Measurements from ENCODE around the gene LRRTM2.

GRCh38 chr5:138837160-138837559 lies 38.0 kb downstream of the LRRTM2 start:
- TF ChIP-seq, protein P1, sequence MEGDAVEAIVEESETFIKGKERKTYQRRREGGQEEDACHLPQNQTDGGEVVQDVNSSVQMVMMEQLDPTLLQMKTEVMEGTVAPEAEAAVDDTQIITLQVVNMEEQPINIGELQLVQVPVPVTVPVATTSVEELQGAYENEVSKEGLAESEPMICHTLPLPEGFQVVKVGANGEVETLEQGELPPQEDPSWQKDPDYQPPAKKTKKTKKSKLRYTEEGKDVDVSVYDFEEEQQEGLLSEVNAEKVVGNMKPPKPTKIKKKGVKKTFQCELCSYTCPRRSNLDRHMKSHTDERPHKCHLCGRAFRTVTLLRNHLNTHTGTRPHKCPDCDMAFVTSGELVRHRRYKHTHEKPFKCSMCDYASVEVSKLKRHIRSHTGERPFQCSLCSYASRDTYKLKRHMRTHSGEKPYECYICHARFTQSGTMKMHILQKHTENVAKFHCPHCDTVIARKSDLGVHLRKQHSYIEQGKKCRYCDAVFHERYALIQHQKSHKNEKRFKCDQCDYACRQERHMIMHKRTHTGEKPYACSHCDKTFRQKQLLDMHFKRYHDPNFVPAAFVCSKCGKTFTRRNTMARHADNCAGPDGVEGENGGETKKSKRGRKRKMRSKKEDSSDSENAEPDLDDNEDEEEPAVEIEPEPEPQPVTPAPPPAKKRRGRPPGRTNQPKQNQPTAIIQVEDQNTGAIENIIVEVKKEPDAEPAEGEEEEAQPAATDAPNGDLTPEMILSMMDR (IDR thresholded peaks at IDR 0.05) = no peak
- TF ChIP-seq EZH2phosphoT487 (IDR thresholded peaks at IDR 0.05) = no peak

All from neural progenitor cell (in vitro differentiated cells).